GM19324 (cell line): ENCODE measurements around the gene ZNF70.

Experiments
- ATAC-seq: cut with Tn5 transposase; IDR thresholded peaks from one replicate; pipeline ENCODE4 v1.9.1; 2021; ENCODE audit warnings: mild to moderate bottlenecking, moderate library complexity; ENCODE audit not compliant: unreplicated experiment, low FRiP score

ZNF70 gene

GRCh38 chr22:23779731-23780130 is 28.8 kb upstream of the ZNF70 start:
- ATAC-seq: no peak

- ATAC-seq: no peak
These were observed 28.2 kb upstream of the ZNF70 start for GRCh38 chr22:23779083-23779482.

- ATAC-seq: no peak
These were observed 27.6 kb upstream of the ZNF70 start for GRCh38 chr22:23778577-23778900.

GRCh38 chr22:23777776-23778576 is 27.1 kb upstream of the ZNF70 start:
- no peak for ATAC-seq

GRCh38 chr22:23775779-23776375 is 25.0 kb upstream of the ZNF70 start:
- no peak for ATAC-seq

GRCh38 chr22:23774922-23775436 is 24.1 kb upstream of the ZNF70 start:
- ATAC-seq: no peak

GRCh38 chr22:23774114-23774921 is 23.4 kb upstream of the ZNF70 start:
- ATAC-seq: no peak

GRCh38 chr22:23773483-23774113 is 22.7 kb upstream of the ZNF70 start:
- no peak for ATAC-seq

- no peak for ATAC-seq
These were observed 21.9 kb upstream of the ZNF70 start, which contains the start of gene MMP11 for GRCh38 chr22:23772649-23773473. Gene MMP11 (plus strand): TSS chr22:23772849. CDS start chr22:23772871, 22 bp downstream.

- ATAC-seq: no peak
These were observed 21.4 kb upstream of the ZNF70 start for GRCh38 chr22:23772315-23772648.

- no peak for ATAC-seq
These were observed 18.5 kb upstream of the ZNF70 start for GRCh38 chr22:23769321-23769965.

- no peak for ATAC-seq
These were observed 17.0 kb upstream of the ZNF70 start, which contains the start of gene CHCHD10 for GRCh38 chr22:23767673-23768548. Gene CHCHD10 (minus strand): TSS chr22:23767972. CDS start chr22:23767874, 98 bp downstream.

GRCh38 chr22:23767303-23767672 is 16.4 kb upstream of the ZNF70 start:
- ATAC-seq: no peak

- no peak for ATAC-seq
These were observed 14.3 kb upstream of the ZNF70 start for GRCh38 chr22:23764899-23765881.

- no peak for ATAC-seq
These were observed 13.0 kb upstream of the ZNF70 start for GRCh38 chr22:23763954-23764353.

- no peak for ATAC-seq
These were observed 12.7 kb upstream of the ZNF70 start for GRCh38 chr22:23763579-23763945.

- ATAC-seq: no peak
These were observed 12.1 kb upstream of the ZNF70 start, which contains the start of gene C22orf15 for GRCh38 chr22:23762842-23763578. Gene C22orf15 (plus strand): TSS chr22:23762990. CDS start chr22:23763307, 317 bp downstream.
